Gastrocnemius medialis (tissue), 4 donors: ENCODE results near the gene CEP350.

Experiments used
- CTCF ChIP-seq, 5 experiments: fragments of 450-650 bp in 3 of 5; fragments of 200-600 bp in 2 of 5; sonication (generic) in 2 of 5; IDR thresholded peaks in 4 of 5; conservative IDR thresholded peaks in 1 of 5; 1 replicate in 4 of 5; 2 replicates in 1 of 5; pipeline ENCODE4 v1.5.1; 2016 to 2019; ENCODE audit warnings: antibody characterized with exemption in 5 of 5, mild to moderate bottlenecking in 3 of 5, moderate library complexity in 3 of 5
- POLR2A ChIP-seq, 2 donors: fragments of 450-650 bp; IDR thresholded peaks; one replicate each; pipeline ENCODE4 v1.6.1; 2017; ENCODE audit warnings: antibody characterized with exemption in 2 of 2, mild to moderate bottlenecking in 2 of 2, moderate library complexity in 2 of 2

- TF ChIP-seq CTCF (IDR thresholded peaks at IDR 0.05 in 4 of 5, conservative IDR thresholded peaks at IDR 0.05 in 1 of 5), result no peak
- TF ChIP-seq POLR2A (IDR thresholded peaks at IDR 0.05), result no peak
Measured at GRCh38 chr1:179996099-179996498, 41.5 kb downstream of the CEP350 start.
